Amygdala (tissue), 56 donors: Measurements from ENCODE around the gene IFI27L1.

Experiments
- DNase-seq, 56 donors: peaks; one replicate each; lab custom pipeline; 2025; lab: John Stamatoyannopoulos, UW

The IFI27L1 gene

DNA sequence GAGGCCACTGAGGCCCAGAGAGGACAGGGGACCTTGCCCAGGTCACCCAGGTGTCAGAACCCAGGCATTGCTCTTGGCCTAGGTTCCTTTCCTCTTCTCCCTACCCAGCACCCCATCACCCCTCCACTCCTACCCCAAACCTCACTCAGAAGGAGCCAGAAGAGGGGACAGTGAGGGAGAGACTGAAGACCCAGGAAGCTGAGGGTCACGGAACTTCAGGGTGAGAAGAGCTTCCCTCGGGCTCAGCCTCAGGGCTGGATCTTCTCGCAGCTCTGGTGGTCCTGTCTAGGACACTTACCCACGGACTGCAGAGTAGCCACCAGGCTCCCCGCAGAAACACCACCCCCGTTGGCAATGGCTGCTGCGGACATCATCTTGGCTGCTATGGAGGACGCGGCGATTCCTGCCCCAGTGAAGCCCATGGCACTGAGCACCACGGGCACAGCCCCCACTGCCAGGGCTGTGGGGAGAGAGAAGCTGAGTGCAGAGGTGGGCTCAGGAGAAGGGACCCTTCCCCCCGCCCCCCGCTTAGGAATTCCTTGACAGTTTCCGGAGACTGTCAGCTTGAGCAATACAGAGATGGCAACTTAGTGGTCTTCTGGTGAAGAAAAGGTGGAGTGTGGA, 47.2 kb downstream of the IFI27L1 start:
- DNase-seq, result no peak

GRCh38 chr14:94129111-94129757, 48.1 kb downstream of the IFI27L1 start, which contains the start of gene IFI27L2:
Gene IFI27L2, minus strand, starts transcription at chr14:94129604. Its CDS starts 40 bp downstream, at chr14:94129564.
- DNase-seq, result peak; percentile 43 to 90 (median 78)

GRCh38 chr14:94129758-94130414, 48.8 kb downstream of the IFI27L1 start:
- peak in 13 of 56 donors; percentile 7 to 50 (median 31) for DNase-seq

GRCh38 chr14:94132285-94132887, 51.3 kb downstream of the IFI27L1 start:
- peak in 31 of 56 donors; percentile 9 to 88 (median 25) for DNase-seq

GRCh38 chr14:94135476-94135875, 54.4 kb downstream of the IFI27L1 start:
- no peak for DNase-seq

- peak; percentile 12 to 95 (median 72) for DNase-seq
Observed at GRCh38 chr14:94136575-94137331, 55.6 kb downstream of the IFI27L1 start.

DNA sequence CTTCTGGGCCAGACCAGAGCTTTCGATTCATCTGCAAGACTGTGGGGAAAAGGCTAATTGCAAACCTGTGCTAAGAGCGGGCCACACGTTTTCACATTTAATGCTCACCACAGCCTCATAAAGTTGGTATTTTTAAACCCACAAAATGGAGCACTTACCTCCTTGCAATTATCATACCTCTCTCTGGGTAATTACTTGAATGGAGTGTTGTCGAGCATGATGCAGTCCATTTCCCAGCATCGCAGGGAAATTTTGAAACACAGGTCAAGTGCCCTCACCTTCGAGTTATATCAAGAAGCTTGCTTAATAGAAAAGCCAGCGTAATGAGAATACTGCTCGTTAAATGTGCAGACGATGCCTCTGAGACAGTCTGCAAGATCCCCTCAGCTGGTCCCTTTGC, 57.1 kb downstream of the IFI27L1 start:
- no peak for DNase-seq

DNA sequence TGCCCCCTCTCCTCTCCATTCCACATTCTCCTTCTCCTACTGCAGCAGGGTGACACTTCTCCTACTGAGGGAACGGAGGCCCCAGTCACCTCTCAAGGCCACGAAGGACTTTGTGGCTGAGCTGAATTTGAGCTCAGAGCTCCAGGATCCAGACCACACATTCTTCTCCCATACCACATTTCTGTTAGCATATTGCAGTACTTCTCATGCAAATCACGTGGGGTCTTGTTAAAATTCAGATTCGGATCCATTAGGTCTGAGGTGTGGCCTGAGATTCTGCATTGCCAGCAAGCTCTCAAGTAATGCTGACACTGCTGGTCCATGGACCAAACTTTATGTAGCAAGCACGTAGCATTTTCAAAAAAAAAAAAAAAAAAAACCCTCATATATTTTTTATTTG, 57.9 kb downstream of the IFI27L1 start:
- no peak for DNase-seq

DNA sequence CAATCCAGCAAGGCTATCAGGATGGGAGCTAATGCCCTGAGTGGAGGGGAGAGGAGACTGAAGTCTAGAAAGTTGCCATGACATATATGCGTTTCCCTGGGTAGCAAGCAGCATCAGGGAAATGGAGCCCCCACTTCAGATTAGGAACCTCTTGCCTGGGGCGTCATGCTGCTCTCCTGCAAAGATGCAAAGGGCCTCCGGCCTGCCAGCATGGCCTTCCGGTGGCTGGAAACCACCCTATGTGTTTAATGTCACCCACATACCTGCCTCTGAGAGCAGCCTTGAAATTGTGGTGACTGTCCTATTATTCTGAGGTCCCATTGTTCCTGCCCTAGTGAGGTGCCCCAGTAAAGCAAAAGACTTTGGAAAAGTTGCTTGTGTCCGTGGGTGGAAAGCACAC, 58.3 kb downstream of the IFI27L1 start:
- DNase-seq, result no peak

DNA sequence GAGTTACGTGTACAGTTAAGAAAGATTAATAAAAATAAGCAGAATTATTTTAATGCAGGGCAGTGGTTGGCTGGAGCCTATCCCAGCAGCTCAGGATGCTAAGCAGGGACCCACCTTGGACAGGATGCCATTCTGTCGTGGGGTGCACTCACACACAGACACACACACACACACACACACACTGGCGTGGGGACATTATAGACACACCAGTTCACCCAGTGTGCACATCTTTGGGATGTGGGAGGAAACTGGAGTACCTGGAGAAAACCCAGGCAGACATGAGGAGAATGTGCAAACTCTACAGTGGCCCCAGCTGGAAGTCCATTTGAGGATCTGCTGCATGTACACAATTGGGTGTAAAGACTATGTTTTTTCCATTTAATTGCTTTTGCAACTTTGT, 61.1 kb downstream of the IFI27L1 start:
- no peak for DNase-seq

DNA sequence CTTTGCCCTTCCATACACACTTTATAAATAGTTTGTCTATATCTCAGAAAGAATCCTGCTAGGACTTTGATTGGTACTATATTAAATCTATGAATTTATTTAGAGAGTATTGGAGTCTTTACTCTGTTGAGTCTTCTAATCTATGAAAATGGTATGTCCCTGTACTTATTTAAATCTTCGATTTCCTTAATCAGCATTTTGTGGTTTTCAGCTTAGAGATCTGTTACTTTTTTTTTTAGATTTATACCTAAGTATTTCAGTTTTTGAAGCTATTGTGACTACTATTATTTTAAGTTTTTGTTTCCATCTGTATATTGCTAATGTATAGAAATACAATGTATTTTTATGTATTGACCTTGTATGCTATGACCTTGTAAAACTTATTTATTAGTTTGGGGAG, 61.7 kb downstream of the IFI27L1 start:
- no peak for DNase-seq

DNA sequence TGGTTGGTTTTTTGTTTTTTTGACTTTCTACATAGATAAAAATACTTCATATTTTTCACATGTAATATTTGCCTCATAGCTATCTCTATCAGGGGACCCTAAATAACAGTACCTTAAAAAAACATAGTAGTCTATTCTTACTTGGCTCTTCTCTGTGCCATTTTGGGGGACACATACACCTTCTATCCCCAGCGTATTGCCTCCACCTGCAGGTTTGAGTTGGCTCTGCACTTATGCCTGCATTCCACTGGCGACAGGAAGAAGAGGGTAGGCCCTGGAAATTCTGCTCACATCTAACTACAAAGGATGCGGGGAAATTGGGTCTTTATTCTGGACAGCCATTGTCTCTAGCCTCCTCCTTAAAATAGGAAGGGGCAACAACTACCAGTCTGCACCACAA, 62.1 kb downstream of the IFI27L1 start:
- DNase-seq, result no peak

DNA sequence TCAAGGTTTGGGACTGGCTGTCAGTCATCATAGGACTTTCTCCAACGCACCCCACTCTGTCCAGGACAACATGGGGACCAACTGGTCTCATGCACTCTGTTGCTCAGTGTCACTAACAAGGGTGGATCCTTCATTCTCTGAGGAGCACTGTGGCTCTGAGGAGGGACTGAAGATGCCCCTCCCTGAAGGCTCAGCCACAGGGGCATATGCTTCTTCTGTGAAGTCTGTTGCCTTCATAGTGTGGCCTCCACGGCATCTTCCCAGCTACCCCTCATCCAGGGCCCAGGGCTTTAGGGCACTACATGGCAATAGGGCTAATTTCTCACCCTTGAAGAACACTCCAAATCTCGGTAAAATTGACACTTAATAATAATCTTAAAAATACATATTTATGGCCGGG, 62.6 kb downstream of the IFI27L1 start:
- no peak for DNase-seq

- DNase-seq, result no peak
Observed at GRCh38 chr14:94144765-94145164, 63.7 kb downstream of the IFI27L1 start.

DNA sequence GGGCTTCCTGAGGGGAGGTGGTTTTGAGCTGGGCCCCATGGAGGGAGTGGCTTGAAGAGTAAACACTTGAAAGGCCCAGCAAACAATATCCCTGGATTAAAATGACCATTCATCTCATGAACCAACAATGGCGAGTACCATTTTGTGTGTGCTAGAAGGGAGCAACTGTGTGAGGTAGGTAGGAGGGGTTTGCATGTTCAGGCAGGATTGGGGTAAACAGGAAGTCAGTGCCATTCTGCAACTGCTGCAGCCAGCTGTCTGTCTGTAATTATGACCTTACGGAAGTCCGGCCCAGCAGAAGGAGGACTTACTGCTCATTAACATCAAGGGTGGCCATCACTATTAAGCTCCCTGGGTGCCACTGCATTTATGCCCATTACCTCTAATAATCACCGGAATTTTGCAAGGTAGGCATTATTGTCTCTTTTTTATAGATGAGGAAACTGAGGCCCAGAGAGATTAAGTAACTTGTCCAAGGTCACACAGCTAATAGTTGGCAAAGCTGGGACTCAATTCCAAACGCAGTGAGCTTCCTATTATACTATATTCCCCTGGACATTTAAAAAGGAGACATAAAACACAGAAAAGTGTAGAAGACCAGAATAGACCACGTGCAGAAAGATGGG, 64.9 kb downstream of the IFI27L1 start:
- no peak for DNase-seq
